ENCODE data around the gene STK25. TPM values are rescaled to one million over a fixed set of nuclear protein-coding genes. Genes with fewer than 3 reads are reported as not detected.

STK25 gene
- total and polyA plus RNA-seq, 2 donors (not counting 1 experiment from before 2014, with no cell fraction given): 183 to 378 TPM

- ATAC-seq (ENCODE audit: low read depth) (no peak), DNase-seq (no peak)
- no peaks in the 10 kb centered on the region for H3K9me3 Mint-ChIP-seq (ENCODE audit: insufficient read depth)
- H2AFZ ChIP-seq (ENCODE audit: insufficient read depth, low read depth, low read length, poor library complexity, severe bottlenecking): no peak overlapping the region
- no peak overlapping the region for H3K9ac ChIP-seq (ENCODE audit: low read length)
- H4K20me1 ChIP-seq (ENCODE audit: control insufficient read depth, insufficient read depth, low read length, poor library complexity, severe bottlenecking): no peaks in the 10 kb centered on the region
- H3K79me2 ChIP-seq (ENCODE audit: control insufficient read depth, insufficient read depth, low read length): no peaks in the 10 kb centered on the region
- H3K27ac Mint-ChIP-seq: no peak overlapping the region
- WGBS (ENCODE audit: insufficient coverage): 87% methylated on average over 7 of the region's 7 CpGs
- CTCF ChIA-PET: no interaction called here
- no peaks in the 10 kb centered on the region for H3K4me1 ChIP-seq (ENCODE audit: control insufficient read depth in 2 of 2, insufficient read depth in 2 of 2, low read length in 2 of 2)
- TF ChIP-seq CTCF (IDR thresholded peaks at IDR 0.05) (no peak), EZH2 (IDR thresholded peaks at IDR 0.05; ENCODE audit: borderline replicate concordance, insufficient read depth, low read depth, low read length, poor library complexity, severe bottlenecking) (no peak)
- H3K4me3 ChIP-seq (ENCODE audit: control extremely low read depth in 1 of 5, extremely low read depth in 1 of 5, insufficient read depth in 1 of 5, low read depth in 2 of 5, low read length in 4 of 5): no peak overlapping the region
- intact Hi-C loops (cut with micrococcal nuclease): no loop called here
- H3K27me3 Mint-ChIP-seq: peaks cover 18% of the 10 kb centered on the region
- H3K4me1 Mint-ChIP-seq: no peaks in the 10 kb centered on the region
- H3K27me3 ChIP-seq (replicated peaks in 1 of 4; ENCODE audit: control extremely low read depth in 1 of 4, control insufficient read depth in 3 of 4, insufficient read depth in 4 of 4, low read length in 3 of 4): peaks cover 0 to 4% (median 2%) of the 10 kb centered on the region in 4 experiments
- POLR2A ChIA-PET: no interaction called here
- no peaks in the 10 kb centered on the region for H3K9me3 ChIP-seq (ENCODE audit: control extremely low read depth in 1 of 3, control insufficient read depth in 2 of 3, insufficient read depth in 1 of 3, low read length in 2 of 3)
- H3K4me3 Mint-ChIP-seq: no peak overlapping the region
- H3K36me3 ChIP-seq (replicated peaks in 1 of 2; ENCODE audit: control extremely low read depth in 1 of 2, control insufficient read depth in 1 of 2, extremely low read depth in 1 of 2, insufficient read depth in 2 of 2, low read length in 1 of 2): no peaks in the 10 kb centered on the region
- no peak overlapping the region for H3K4me2 ChIP-seq (replicated peaks; ENCODE audit: low read depth, low read length, poor library complexity, severe bottlenecking)
- no peak overlapping the region for H3K27ac ChIP-seq (ENCODE audit: low read length in 2 of 2)
Observed at GRCh38 chr2:241534293-241534692, 25.9 kb upstream of the STK25 start.

GRCh38 chr2:241532733-241533601 is 24.6 kb upstream of the STK25 start:
- H3K4me3 ChIP-seq (ENCODE audit: control extremely low read depth in 1 of 5, extremely low read depth in 1 of 5, insufficient read depth in 1 of 5, low read depth in 2 of 5, low read length in 4 of 5): no peak overlapping the region
- Mint-ChIP-seq H3K27me3 (peaks cover 14% of the 10 kb centered on the region), H3K4me3 (no peak overlapping the region), H3K9me3 (ENCODE audit: insufficient read depth) (no peaks in the 10 kb centered on the region), H3K27ac (no peak overlapping the region), H3K4me1 (no peaks in the 10 kb centered on the region)
- H4K20me1 ChIP-seq (ENCODE audit: control insufficient read depth, insufficient read depth, low read length, poor library complexity, severe bottlenecking): no peaks in the 10 kb centered on the region
- no peak overlapping the region for H3K9ac ChIP-seq (ENCODE audit: low read length)
- no peak overlapping the region for H2AFZ ChIP-seq (ENCODE audit: insufficient read depth, low read depth, low read length, poor library complexity, severe bottlenecking)
- no peaks in the 10 kb centered on the region for H3K4me1 ChIP-seq (ENCODE audit: control insufficient read depth in 2 of 2, insufficient read depth in 2 of 2, low read length in 2 of 2)
- no peaks in the 10 kb centered on the region for H3K36me3 ChIP-seq (replicated peaks in 1 of 2; ENCODE audit: control extremely low read depth in 1 of 2, control insufficient read depth in 1 of 2, extremely low read depth in 1 of 2, insufficient read depth in 2 of 2, low read length in 1 of 2)
- peaks cover 0 to 7% (median 2%) of the 10 kb centered on the region in 4 experiments for H3K27me3 ChIP-seq (replicated peaks in 1 of 4; ENCODE audit: control extremely low read depth in 1 of 4, control insufficient read depth in 3 of 4, insufficient read depth in 4 of 4, low read length in 3 of 4)
- ChIA-PET POLR2A (no interaction called here), CTCF (no interaction called here)
- intact Hi-C loops (cut with micrococcal nuclease): no loop called here
- no peak overlapping the region for H3K27ac ChIP-seq (ENCODE audit: low read length in 2 of 2)
- H3K9me3 ChIP-seq (ENCODE audit: control extremely low read depth in 1 of 3, control insufficient read depth in 2 of 3, insufficient read depth in 1 of 3, low read length in 2 of 3): no peaks in the 10 kb centered on the region
- WGBS (ENCODE audit: insufficient coverage): 84% methylated on average over 26 of the region's 26 CpGs
- DNase-seq (no peak), ATAC-seq (ENCODE audit: low read depth) (no peak)
- H3K4me2 ChIP-seq (replicated peaks; ENCODE audit: low read depth, low read length, poor library complexity, severe bottlenecking): no peak overlapping the region
- H3K79me2 ChIP-seq (ENCODE audit: control insufficient read depth, insufficient read depth, low read length): no peaks in the 10 kb centered on the region
- no peak for TF ChIP-seq EZH2 (IDR thresholded peaks at IDR 0.05; ENCODE audit: borderline replicate concordance, insufficient read depth, low read depth, low read length, poor library complexity, severe bottlenecking)
- no peak for TF ChIP-seq CTCF (IDR thresholded peaks at IDR 0.05)
